ENCODE data around the gene MAG. TPM values are rescaled to one million over a fixed set of nuclear protein-coding genes. Genes with fewer than 3 reads are reported as not detected.

Gene MAG
- total RNA-seq, 1 experiment from 2014 or later = 0.17 TPM

GRCh38 chr19:35308910-35309309 lies 16.9 kb downstream of the MAG start (continued):
- TF ChIP-seq SRF (IDR thresholded peaks at IDR 0.05; ENCODE audit: low read depth) = no peak
- TF ChIP-seq SIN3A (IDR thresholded peaks at IDR 0.05; ENCODE audit: low read depth) = no peak
- no peak for TF ChIP-seq CEBPB (IDR thresholded peaks at IDR 0.05; ENCODE audit: low read depth)
- no peak for TF ChIP-seq ATF3 (IDR thresholded peaks at IDR 0.05)

- Histone ChIP-seq H3K9ac (ENCODE audit: low read length) (no peak overlapping the region), H3K4me3 (replicated peaks in 1 of 2; ENCODE audit: low read depth in 1 of 2, low read length in 2 of 2) (no peak overlapping the region), H3K79me2 (ENCODE audit: insufficient read depth, low read length) (no peaks in the 10 kb centered on the region), H3K4me2 (ENCODE audit: low read length) (no peak overlapping the region), H3K36me3 (ENCODE audit: control insufficient read depth in 1 of 2, insufficient read depth in 2 of 2, low read length in 2 of 2) (no peaks in the 10 kb centered on the region), H3K4me1 (ENCODE audit: control insufficient read depth in 1 of 2, insufficient read depth in 2 of 2, low read length in 2 of 2) (peaks cover 8 to 31% of the 10 kb centered on the region in 2 experiments; a peak in 3 of 4 replicates), H3K27me3 (ENCODE audit: insufficient read depth, low read length) (no peaks in the 10 kb centered on the region), H3K27ac (ENCODE audit: low read depth, low read length) (no peak overlapping the region), H3K9me2 (ENCODE audit: insufficient read depth) (no peaks in the 10 kb centered on the region), H4K20me1 (ENCODE audit: insufficient read depth) (no peaks in the 10 kb centered on the region), H3K9me3 (ENCODE audit: control insufficient read depth in 1 of 2, insufficient read depth in 1 of 2, low read depth in 1 of 2, low read length in 2 of 2) (no peaks in the 10 kb centered on the region), H2AFZ (ENCODE audit: low read depth, low read length, poor library complexity, severe bottlenecking) (no peak overlapping the region)
- intact Hi-C loops (cut with micrococcal nuclease) = no loop called here
- BruUV-seq (replicated peaks) = no TSS peak
- ChIA-PET POLR2A (interaction anchor here (1.3 kb wide), 1 partner anchor 10 kb away, joined by 3 read pairs; no protein-coding TSS in a partner anchor), CTCF (no interaction called here), RAD21 (ENCODE audit: low non-redundant PET in 1 of 2, low total read pairs in 2 of 2, uncharacterized antibody in 2 of 2, unreplicated experiment in 2 of 2) (no interaction called here)
- TF ChIP-seq CEBPB (IDR thresholded peaks at IDR 0.05; ENCODE audit: low read depth) = no peak
- no peak for TF ChIP-seq SP1 (IDR thresholded peaks at IDR 0.05; ENCODE audit: low read depth)
- no peak for TF ChIP-seq TCF7L2 (IDR thresholded peaks at IDR 0.05; ENCODE audit: borderline replicate concordance, extremely low read depth, insufficient read depth, insufficient read length)
- TF ChIP-seq SRF (IDR thresholded peaks at IDR 0.05; ENCODE audit: low read depth) = no peak
- no peak for TF ChIP-seq FOSL1 (IDR thresholded peaks at IDR 0.05; ENCODE audit: low read depth)
- no peak for TF ChIP-seq SIN3A (IDR thresholded peaks at IDR 0.05; ENCODE audit: low read depth)
- TF ChIP-seq CBX3 (IDR thresholded peaks at IDR 0.05; ENCODE audit: low read depth) = no peak
- TF ChIP-seq, protein P1, sequence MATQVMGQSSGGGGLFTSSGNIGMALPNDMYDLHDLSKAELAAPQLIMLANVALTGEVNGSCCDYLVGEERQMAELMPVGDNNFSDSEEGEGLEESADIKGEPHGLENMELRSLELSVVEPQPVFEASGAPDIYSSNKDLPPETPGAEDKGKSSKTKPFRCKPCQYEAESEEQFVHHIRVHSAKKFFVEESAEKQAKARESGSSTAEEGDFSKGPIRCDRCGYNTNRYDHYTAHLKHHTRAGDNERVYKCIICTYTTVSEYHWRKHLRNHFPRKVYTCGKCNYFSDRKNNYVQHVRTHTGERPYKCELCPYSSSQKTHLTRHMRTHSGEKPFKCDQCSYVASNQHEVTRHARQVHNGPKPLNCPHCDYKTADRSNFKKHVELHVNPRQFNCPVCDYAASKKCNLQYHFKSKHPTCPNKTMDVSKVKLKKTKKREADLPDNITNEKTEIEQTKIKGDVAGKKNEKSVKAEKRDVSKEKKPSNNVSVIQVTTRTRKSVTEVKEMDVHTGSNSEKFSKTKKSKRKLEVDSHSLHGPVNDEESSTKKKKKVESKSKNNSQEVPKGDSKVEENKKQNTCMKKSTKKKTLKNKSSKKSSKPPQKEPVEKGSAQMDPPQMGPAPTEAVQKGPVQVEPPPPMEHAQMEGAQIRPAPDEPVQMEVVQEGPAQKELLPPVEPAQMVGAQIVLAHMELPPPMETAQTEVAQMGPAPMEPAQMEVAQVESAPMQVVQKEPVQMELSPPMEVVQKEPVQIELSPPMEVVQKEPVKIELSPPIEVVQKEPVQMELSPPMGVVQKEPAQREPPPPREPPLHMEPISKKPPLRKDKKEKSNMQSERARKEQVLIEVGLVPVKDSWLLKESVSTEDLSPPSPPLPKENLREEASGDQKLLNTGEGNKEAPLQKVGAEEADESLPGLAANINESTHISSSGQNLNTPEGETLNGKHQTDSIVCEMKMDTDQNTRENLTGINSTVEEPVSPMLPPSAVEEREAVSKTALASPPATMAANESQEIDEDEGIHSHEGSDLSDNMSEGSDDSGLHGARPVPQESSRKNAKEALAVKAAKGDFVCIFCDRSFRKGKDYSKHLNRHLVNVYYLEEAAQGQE (IDR thresholded peaks at IDR 0.05; ENCODE audit: low read depth) = no peak
- no peak for TF ChIP-seq ZFX (IDR thresholded peaks at IDR 0.05)
- ATAC-seq (no peak), DNase-seq (ENCODE audit: low read depth, low spot score) (no peak)
Measured at GRCh38 chr19:35309481-35310279, 17.7 kb downstream of the MAG start.

All from HCT116 (cell line).